Activated CD8-positive, alpha-beta T cell treated with anti-CD3 and anti-CD28 coated beads for 36 hours (primary cell): ENCODE data around the gene PTGFR. TPM values are rescaled to one million over a fixed set of nuclear protein-coding genes. Genes with fewer than 3 reads are reported as not detected.

ENCODE experiments used
- ATAC-seq: fragments of 200-7000 bp; cut with Tn5 transposase; one replicate; pipeline ENCODE4 v1.10.0; 2021; ENCODE audit warnings: mild to moderate bottlenecking, moderate library complexity
- CTCF ChIA-PET: fragments of 350-600 bp; sonication (Branson Sonifier 250); formaldehyde crosslinking; loops from one replicate; lab custom pipeline; 2021; ENCODE audit warnings: antibody characterized with exemption; lab: Charles Lee
- POLR2A ChIA-PET: fragments of 350-600 bp; sonication (Branson Sonifier 250); formaldehyde crosslinking; loops from one replicate; lab custom pipeline; 2021; ENCODE audit warnings: antibody characterized with exemption; lab: Charles Lee
- DNase-seq: peaks from one replicate; pipeline ENCODE4 v3.0.0-alpha.2; 2020
- H3K27ac Mint-ChIP-seq: one replicate; pipeline ENCODE4 v1.8.0; 2021; ENCODE audit warnings: mild to moderate bottlenecking, mixed read lengths
- H3K27me3 Mint-ChIP-seq: one replicate; pipeline ENCODE4 v1.8.0; 2021; ENCODE audit warnings: mixed read lengths
- H3K36me3 Mint-ChIP-seq: one replicate; pipeline ENCODE4 v1.8.0; 2021; ENCODE audit warnings: low read depth, mixed read lengths
- H3K4me1 Mint-ChIP-seq: one replicate; pipeline ENCODE4 v1.8.0; 2021; ENCODE audit warnings: low read depth, mixed read lengths
- H3K4me3 Mint-ChIP-seq: one replicate; pipeline ENCODE4 v1.8.0; 2021; ENCODE audit warnings: mild to moderate bottlenecking, moderate library complexity, mixed read lengths
- H3K9me3 Mint-ChIP-seq: one replicate; pipeline ENCODE4 v1.8.0; 2021; ENCODE audit warnings: mixed read lengths
- CTCF ChIP-seq: fragments of 200-600 bp; IDR thresholded peaks from one replicate; pipeline ENCODE4 v1.8.0; 2022; ENCODE audit warnings: antibody characterized with exemption, mild to moderate bottlenecking
- intact Hi-C: fragments of 100-400 bp; cut with micrococcal nuclease; formaldehyde crosslinking; loops from one replicate; pipeline ENCODE4 v1.10.0; 2022
- total RNA-seq, 2 experiments: library from RNA; stranded (reverse); gene quantifications; one replicate each; pipeline ENCODE4 v1.2.3, GENCODE V29; 2021

The PTGFR gene
- not detected for total RNA-seq

GRCh38 chr1:78490861-78491450 lies at the start of gene PTGFR:
Gene PTGFR (plus strand): TSS chr1:78490974. CDS start chr1:78492744, 1,770 bp downstream.
- no peak within 1 kb of the TSS for H3K4me3 Mint-ChIP-seq
- no peak for ATAC-seq
- DNase-seq, result no peak
- peaks cover 2% of the 10 kb centered on the region for H3K4me1 Mint-ChIP-seq
- no peak within 1 kb of the TSS for H3K27ac Mint-ChIP-seq
- no peaks in the 10 kb centered on the region for H3K9me3 Mint-ChIP-seq
- CTCF ChIA-PET, result no interaction called here
- intact Hi-C loops, result loop anchor here (10.0 kb wide), 1 partner anchor 156 kb away; no protein-coding TSS in a partner anchor
- H3K36me3 Mint-ChIP-seq, result no peaks in the 10 kb centered on the region
- peaks cover 41% of the 10 kb centered on the region for H3K27me3 Mint-ChIP-seq
- TF ChIP-seq CTCF, result no peak
- POLR2A ChIA-PET, result no interaction called here

- H3K27me3 Mint-ChIP-seq, result no peaks in the 10 kb centered on the region
- no peaks in the 10 kb centered on the region for H3K9me3 Mint-ChIP-seq
- no peak for TF ChIP-seq CTCF
- ATAC-seq (no peak), DNase-seq (no peak)
- H3K36me3 Mint-ChIP-seq, result no peaks in the 10 kb centered on the region
- no peak overlapping the region for H3K27ac Mint-ChIP-seq
- H3K4me1 Mint-ChIP-seq, result no peaks in the 10 kb centered on the region
- ChIA-PET POLR2A (no interaction called here), CTCF (no interaction called here)
- no peak overlapping the region for H3K4me3 Mint-ChIP-seq
- intact Hi-C loops, result no loop called here
These were observed 48.9 kb upstream of the PTGFR start for GRCh38 chr1:78441921-78442320.

GRCh38 chr1:78447086-78447485 lies 43.7 kb upstream of the PTGFR start:
- H3K27ac Mint-ChIP-seq, result no peak overlapping the region
- H3K4me3 Mint-ChIP-seq, result no peak overlapping the region
- ATAC-seq (no peak), DNase-seq (no peak)
- ChIA-PET POLR2A (no interaction called here), CTCF (no interaction called here)
- TF ChIP-seq CTCF, result no peak
- H3K36me3 Mint-ChIP-seq, result no peaks in the 10 kb centered on the region
- intact Hi-C loops, result no loop called here
- no peaks in the 10 kb centered on the region for H3K4me1 Mint-ChIP-seq
- no peaks in the 10 kb centered on the region for H3K9me3 Mint-ChIP-seq
- no peaks in the 10 kb centered on the region for H3K27me3 Mint-ChIP-seq

GRCh38 chr1:78464449-78464891 lies 26.3 kb upstream of the PTGFR start:
- H3K27ac Mint-ChIP-seq, result no peak overlapping the region
- no peak for DNase-seq
- POLR2A ChIA-PET, result no interaction called here
- no peaks in the 10 kb centered on the region for H3K27me3 Mint-ChIP-seq
- H3K9me3 Mint-ChIP-seq, result peaks cover 18% of the 10 kb centered on the region
- ATAC-seq, result no peak
- H3K4me1 Mint-ChIP-seq, result no peaks in the 10 kb centered on the region
- intact Hi-C loops, result no loop called here
- H3K4me3 Mint-ChIP-seq, result no peak overlapping the region
- TF ChIP-seq CTCF, result no peak
- H3K36me3 Mint-ChIP-seq, result no peaks in the 10 kb centered on the region
- CTCF ChIA-PET, result no interaction called here

- CTCF ChIA-PET, result no interaction called here
- no peak for DNase-seq
- Mint-ChIP-seq H3K4me1 (no peaks in the 10 kb centered on the region), H3K27me3 (no peaks in the 10 kb centered on the region), H3K27ac (no peak overlapping the region), H3K4me3 (no peak overlapping the region), H3K36me3 (no peaks in the 10 kb centered on the region), H3K9me3 (peaks cover 17% of the 10 kb centered on the region)
- intact Hi-C loops, result no loop called here
- POLR2A ChIA-PET, result no interaction called here
- no peak for ATAC-seq
- TF ChIP-seq CTCF, result no peak
These were observed 25.6 kb upstream of the PTGFR start for GRCh38 chr1:78465143-78465542.
